Activated T-helper 9 cell treated with anti-CD3 and anti-CD28 coated beads, Interleukin-2, amount 50 U/mL, for 16 hours (primary cell): Measurements from ENCODE around the gene ZNF213.
A peak's percentile ranks its signal among the peaks of the same experiment; 100 is the strongest.

Source experiments
- DNase-seq: peaks from one replicate; pipeline ENCODE4 v3.0.0-alpha.2; 2020; ENCODE audit warnings: low read depth

Gene ZNF213, protein sequence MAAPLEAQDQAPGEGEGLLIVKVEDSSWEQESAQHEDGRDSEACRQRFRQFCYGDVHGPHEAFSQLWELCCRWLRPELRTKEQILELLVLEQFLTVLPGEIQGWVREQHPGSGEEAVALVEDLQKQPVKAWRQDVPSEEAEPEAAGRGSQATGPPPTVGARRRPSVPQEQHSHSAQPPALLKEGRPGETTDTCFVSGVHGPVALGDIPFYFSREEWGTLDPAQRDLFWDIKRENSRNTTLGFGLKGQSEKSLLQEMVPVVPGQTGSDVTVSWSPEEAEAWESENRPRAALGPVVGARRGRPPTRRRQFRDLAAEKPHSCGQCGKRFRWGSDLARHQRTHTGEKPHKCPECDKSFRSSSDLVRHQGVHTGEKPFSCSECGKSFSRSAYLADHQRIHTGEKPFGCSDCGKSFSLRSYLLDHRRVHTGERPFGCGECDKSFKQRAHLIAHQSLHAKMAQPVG

DNA sequence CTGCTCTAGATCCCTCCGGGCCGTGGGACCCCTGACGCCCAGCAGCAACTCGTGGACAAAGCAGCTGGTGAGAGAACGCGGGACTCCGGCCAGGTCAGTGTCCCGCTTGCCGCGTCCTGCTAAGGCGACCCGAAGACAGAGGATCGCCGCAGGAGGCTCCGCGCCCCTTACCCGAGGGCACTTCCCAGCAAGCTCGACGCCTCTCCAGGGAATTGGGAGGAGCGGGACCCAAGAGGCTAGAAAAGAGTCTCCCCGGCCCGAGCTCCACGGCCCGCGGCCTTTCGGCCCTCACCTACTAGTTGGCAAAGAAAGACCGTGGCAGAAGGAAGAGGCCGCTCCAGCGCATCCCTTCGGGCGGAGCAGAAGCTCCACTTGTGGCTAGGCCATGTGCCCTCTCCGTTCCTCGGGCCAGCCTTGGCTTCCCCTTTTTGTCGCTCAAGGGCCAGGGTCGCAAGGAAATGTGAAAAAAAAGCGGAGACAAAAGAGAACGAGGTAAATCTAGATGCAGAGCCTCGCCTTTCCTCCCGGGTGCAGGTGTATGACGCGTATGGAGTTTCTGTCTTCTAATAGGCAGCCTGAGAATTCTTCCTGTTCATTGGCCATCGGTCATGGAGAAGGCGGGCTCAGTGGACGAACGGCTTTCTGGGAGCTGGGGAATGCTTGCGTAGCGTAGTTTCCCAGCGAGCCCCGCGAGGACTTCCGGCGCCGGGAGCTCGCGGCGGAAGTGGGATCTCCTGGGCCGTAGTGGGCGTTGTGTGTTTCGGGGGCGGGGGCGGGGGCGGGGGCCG, at the start of gene ZNF213:
TSS of gene ZNF213 (plus strand) at position 692 of the 788 bp plus-strand sequence. CDS start 2,252 bp downstream, outside the sequence.
- peak; percentile 89 for DNase-seq

DNA sequence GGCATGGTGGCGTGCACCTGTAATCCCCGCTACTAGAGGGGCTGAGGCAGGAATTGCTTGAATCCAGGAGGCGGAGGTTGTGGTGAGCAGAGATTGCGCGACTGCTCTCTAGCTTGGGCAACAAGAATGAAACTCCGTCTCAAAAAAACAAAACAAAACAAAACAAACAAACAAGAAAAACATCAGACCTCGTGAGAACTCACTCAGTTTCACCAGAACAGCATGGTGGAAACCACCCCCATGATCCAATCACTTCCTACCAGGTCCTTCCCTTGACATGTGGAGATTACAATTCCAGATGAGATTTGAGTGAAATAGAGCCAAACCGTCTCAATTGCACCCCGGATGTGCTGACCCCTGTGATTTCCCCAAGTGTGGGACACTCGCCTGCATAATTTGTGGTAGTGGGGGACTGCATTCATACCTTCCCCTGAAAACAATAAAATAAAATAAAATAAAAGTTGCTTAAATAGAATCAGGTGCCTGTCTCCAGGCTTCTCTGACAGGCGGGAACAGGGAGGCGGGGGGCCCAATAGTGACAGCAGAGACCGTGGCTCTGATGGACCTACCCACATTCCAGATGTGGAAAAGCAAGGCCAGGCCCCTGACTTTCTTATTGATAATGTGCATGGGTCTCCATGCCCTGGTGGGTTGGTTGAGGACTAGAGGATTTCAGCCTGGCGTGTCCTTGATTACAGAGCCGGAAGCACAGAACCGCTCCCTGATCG, 48.8 kb upstream of the ZNF213 start:
- no peak for DNase-seq

DNA sequence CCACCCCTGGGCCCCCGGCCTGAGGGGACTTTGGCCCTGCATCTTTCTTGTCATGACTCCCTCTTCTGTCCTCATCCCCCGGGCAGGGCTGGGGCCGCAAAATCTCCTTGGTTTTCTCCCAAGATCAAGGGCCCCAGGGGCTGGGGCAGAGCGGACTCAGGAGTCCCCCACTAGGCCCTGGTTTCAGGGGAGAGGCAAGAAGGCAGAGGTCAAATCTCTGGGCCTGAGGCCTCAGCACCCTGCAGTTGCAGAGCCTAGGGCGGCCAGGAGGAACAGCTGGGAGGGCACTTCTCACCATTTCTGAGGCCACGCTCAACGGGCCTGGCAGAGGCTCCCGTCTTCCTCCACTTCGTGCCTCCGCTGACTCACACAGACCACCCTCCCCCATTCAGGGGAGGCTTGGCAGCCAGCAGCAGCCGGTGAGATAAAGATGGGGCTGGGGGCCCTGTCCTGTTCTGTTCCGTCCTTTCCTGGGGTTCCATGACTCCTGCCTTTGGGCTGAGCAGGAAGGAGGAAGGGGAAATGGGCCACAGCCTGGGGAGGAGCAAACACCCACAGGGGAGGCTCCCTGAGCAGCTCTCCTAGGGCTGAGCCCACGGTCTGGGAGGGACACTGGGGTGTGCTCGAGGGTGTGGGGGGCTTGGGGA, 48.1 kb upstream of the ZNF213 start:
- no peak for DNase-seq

DNA sequence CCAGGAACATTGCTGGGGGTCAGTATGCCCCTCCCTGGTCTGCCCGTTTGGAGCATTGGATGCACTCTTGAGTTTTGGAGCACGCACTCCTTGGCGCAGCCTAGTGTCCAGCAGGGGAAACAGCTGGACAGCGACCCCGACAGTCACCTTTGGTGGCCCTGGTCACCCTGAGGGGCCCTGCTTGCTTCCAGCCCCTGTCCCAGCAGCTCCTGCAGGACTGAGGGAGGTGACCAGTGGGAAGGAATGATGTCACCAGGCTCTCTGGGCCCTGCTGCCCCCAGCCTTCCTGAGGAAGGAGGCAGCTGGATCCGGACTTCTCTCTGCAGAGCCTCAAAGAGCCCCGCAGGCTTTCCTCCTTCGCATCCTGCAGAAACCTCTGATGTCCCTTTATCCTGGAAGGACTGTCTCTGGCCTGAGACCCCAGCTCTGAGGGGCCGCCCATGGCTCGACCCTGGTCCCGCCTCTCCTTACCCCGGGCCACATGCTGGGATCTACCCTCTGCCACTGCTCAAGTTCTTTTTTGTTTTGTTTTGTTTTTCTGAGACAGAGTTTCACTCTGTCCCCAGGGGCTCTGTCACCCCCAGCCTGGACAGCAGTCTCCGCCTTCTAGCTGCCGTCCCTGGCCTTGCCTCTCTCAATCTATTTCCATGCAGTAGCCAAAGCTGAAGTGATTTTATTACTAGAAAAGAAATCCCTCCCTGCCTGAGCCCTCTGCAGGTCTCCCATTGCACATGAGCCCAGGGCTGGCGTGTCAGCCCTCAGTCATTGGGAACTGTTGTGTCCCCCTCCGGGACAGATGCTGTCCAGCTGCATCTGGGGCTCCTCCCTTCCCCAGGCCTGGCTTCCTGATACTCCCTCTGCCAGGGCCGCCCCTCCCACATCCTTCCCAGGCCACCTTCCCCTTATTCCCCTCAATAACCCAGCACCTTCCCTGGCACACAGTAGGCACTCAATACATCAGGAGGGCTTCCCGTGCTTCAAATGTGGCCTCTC, 47.3 kb upstream of the ZNF213 start:
- no peak for DNase-seq

DNA sequence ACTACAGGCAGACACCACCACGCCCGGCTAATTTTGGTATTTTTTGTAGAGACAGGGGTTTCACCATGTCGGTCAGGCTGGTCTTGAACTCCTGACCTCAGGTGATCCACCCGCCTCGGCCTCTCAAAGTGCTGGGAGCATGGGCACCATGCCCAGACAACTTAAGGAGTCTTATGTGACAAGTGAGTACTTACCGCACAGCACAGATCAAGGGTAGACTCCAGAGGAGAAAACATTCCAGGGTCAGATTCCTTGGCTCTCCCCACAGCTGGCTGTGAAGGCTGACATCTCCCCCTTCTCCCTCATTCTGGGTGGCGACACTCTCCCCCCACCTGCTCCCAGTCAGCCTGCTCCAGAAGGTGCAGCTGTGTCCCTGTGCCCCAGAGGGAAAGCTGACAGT, 46.4 kb upstream of the ZNF213 start:
- DNase-seq: no peak

DNA sequence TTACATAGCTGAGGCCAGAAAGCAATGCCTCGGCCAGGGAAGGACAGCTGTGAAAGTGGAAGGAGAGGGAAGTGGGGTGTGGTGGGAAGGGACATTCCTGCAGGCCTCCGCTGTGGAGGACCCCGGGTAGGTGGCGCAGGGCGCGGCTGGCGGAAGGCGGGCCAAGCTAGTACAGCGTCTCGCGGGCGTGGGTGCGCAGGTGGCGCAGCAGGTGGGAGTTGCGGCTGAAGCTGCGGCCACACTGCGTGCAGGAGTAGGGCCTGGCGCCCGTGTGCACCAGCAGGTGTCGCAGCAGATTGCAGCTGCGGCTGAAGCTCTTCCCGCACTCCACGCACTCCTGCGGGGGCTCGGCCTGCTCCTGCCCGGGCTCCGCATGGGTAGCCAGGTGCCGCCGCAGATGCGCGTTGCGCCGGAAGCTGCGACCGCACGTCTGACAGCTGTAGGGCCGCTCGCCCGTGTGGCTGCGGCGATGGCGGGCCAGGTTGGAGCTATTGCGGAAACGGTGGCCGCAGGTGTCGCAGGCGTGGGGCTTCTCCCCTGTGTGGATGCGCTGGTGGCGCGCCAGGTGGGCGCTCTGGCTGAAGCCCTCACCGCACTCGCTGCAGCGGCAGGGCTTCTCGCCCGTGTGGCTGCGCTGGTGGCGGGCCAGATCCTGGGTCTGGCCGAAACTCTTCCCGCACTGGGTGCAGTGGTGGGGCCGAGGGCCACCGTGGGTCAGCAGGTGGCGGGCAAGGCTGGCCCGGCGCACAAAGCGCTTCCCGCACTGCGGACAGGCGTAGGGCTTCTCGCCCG, 45.7 kb upstream of the ZNF213 start:
- DNase-seq: no peak

DNA sequence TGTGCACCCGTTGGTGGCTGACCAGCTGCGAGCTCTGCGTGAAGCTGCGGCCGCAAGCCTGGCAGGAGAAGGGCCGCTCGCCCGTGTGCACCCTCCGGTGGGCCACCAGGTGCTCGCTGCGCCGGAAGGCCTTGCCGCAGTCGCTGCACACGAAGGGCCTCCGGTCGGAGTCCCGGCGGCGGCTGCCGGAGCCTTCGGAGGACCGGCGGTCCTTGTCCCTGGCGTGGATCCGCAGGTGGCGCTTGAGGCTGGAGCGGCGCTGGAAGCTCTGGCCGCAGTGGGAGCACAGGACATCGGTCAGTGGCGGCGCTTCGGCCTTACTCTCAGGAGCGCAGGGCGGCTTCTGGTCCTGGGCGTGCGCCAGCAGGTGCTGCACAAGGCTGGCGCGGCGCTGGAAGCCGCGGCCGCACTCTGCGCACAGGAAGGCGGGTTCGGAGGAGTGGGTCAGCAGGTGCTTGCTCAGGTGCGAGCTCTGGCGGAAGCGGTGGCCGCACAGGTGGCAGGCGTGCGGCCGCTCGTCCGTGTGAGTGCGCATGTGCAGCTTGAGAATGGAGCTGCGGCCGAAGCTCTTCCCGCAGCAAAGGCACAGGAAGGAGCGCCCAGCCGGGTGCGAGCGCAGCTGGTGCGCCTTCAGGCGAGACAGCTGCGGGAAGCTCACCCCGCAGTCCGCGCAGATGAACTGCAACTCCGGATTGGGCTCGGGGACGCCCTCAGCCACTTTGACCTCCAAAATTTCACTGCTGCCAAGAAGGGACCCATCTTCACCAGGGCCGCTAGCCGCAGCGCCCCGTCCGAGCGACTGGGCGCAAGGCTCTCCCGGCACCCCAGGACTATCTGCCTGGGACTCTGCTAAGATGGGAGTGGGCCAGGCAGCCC, 44.9 kb upstream of the ZNF213 start:
- DNase-seq: no peak

DNA sequence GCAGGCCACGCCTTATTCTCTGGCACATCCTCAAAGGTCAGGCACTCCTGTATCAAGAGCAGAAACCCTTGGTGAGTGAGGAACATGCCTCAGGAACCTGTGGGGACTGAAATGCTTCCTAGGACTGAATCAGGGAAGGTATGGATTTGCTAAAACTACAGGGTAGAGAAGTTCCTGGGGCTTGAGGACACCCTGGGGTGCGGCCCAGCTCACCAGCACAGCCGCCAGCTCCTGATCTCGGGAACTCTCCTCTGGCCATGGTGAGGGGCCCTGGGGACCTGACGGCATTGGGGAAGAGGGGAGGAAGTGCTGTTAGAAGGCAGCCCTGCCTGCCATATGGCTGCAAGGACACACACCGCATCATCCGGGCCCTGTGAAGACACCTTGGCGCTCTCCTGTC, 43.3 kb upstream of the ZNF213 start:
- DNase-seq: no peak

DNA sequence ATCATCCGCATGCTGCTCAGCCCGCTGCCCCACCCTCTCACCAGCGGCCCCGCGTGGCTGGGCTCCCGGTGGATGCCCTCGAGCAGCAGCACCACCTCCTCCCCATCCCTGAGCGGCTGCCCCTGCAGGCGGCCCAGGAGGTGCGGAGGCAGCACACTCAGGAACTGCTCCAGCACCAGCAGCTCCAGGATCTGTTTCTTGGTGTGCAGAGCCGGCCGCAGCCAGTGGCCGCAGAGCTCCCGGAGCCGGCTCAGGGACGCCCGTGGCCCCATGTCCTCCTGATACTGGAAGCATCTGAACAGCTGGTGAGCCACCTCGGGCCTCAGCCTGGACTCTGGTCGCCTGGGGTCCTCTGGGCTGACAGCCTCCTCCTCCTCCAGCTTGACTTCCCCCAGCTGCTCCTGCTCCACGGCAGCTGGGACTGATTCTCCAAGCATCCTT, 42.3 kb upstream of the ZNF213 start:
- no peak for DNase-seq

DNA sequence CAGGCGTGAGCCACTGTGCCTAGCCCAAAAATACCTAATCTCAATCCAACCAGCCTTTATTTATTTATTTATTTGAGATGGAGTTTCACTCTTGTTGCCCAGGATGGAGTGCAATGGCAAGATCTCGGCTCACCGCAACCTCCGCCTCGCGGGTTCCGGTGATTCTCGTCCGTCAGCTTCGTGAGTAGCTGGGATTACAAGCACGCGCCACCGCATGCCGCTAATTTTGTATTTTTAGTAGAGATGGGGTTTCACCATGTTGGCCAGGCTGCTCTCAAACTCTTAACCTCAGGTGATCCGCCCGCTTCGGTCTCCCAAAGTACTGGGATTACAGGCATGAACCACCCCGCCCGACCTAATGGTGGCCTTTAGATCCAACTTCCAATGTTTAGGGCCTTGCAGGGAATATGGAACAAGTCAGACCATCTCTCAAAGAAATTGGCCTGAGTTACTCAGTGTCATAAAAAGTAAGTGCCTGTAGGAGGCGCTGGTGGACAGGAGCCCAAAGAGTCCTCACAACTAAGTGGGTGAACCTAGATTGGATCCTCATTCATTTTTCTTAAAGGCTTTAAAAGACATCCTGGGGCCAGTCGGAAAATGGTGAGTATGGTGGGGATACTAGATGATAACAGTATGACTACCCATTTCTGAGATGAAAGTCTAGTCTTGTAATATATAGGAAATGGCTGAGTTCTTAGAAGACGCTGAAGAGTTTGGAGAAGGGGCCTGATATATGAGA, 40.4 kb upstream of the ZNF213 start:
- peak; percentile 29 for DNase-seq

DNA sequence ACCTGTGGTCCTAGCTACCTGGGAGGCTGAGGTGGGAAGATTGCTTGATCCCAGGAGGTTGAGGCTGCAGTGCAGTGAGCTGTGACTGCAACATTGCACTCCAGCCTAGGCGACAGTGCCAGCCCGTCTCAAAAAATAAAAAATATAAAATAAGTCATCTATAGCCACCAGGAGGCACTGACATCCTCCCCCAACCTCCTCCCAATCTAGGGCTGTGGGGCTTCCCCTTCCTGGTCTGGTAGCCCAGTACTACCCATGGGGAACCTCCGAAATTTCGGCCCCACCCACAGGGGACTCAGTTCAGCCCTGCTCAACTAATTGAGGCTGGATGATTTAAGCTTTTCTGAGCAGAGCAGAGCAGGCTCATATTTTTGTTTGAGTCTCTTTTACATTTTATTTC, 39.0 kb upstream of the ZNF213 start:
- peak; percentile 37 for DNase-seq

DNA sequence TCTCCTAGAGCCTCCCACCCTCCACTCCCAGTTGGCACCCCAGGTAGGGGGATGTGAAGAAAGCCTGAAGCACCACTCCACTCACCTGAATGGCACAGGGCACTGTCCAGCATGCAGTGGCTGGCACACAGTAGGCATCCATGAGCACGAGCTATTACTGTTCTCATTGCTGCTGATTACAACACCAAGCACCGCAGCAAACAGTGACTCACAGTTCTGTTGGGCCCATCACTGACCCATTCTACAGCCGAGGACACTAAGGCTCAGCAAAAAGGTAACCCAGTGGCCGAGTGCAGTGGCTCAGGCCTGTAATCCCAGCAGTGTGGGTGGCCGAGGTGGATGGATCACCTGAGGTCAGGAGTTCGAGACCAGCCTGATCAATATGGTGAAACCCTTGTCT, 38.5 kb upstream of the ZNF213 start:
- DNase-seq: no peak

DNA sequence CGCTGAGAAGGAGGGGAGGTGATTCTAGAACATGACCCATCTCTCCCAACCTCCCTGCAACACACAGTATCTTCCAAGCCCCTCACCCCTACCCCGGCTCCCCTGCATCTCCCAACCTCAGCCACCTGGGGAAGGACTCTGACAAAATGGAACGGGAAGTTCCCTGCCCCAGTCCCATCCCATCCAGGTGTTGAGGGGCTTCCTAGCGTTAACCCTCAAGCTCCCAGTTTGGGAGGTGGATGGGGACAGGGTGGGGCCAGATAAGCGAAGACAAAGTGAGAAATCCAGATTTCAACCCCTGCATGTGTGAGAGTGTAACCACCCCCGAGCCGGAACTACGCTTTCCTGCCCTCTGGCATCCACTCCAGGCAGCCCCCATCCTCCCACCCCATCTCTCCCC, 37.6 kb upstream of the ZNF213 start:
- no peak for DNase-seq

DNA sequence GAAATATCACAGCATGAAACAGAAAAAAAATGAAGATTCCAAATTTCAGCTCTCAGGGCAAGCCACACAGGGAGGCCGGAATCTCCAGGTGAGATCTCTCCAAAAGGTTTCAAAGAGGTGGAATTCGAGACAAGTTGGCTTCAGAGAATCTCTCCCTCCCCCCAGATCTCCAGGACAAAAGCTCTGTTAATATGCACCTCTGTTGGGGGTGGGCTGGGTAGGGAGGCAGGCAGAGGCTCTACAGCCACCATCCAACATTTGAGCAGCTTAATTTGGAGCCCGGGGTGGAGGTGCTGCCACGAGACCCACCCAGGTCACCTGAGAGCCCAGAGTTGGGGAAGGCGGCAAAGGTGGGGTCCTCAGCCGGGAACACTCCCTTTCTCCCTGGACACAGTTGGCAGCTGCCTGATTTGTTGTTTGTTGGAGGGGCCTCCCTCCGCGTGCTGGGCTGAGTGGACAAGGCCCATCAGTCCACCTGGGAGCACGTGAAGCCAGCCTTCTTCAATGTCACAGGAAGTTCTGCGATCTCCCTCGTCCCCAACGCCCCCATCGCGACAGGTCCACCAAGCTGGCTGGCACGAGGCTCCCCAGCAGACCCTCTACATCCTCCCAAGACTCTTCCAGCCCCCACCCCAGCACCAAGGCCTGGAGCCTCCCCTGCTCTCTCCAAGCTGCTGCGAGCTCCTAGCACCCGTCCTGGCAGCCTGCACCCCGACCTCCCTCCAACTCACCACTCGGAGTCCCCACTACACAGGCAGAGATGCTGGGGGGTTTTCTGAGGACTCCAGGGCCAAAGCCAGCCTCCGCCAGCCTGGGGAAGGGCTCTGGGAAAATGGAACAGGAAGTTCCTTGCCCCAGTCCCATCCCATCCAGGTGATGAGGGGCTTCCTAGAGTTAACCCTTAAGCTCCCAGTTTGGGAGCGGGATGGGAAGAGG, 36.1 kb upstream of the ZNF213 start, which contains the start of gene ZSCAN10:
TSS of gene ZSCAN10 (minus strand) at position 836 of the 936 bp plus-strand sequence. CDS start 6,357 bp downstream, outside the sequence.
- DNase-seq: no peak

DNA sequence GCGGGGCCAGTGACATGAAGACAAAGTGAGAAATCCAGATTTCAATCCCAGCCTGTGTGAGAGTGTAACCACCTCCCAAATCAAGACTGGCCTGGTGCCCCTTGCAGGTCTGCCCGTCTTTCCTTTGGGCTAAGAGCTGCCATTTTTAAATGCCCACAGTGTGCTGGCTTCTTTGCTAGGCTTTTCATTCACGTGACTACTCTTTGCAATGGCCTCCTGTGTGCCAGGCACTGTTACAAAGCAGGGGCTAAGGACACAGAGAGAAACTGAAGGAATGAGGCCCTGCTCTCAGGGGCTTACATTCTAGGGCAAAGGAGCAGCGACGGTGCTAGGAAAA, 35.5 kb upstream of the ZNF213 start:
- no peak for DNase-seq

DNA sequence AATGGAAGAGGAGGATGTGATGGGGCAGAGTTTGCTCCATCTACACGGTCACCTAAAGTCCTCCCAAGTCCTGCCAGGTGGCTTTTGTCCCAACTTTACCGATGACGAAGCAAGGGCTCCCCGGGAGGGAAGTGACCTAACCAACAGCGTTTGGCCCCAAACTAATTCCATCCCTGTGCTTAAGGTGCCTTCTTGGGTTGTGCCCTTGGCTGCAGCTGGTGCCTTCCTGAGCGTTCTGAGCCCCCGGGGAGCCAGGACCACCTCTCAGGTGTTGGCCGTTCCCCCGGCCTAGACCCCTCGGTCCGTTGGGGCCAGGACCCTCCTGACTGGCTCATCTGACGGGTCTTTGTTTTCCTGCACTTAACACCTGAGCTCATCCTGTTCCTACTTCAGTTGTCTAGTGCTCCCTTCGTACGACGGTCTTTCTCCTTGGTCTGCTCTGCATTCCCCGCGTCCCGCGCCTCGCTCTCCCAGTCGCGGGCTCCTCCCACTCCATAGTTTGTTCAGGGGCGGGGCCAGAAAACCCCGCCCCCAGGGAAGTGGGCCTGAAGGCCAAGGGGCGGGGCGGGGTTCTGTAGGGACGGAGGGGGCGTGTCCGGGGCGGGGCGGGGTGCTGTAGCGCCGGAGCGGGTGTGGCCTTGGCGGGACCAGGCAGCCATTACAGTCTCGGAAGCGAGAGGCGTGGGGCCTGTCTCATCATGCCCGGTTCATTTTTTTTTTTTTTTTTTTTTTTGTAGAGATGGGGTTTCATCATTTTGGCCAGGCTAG, 34.9 kb upstream of the ZNF213 start:
- DNase-seq: peak; percentile 91
